Measurements from ENCODE around the gene TARS3.
"Not testable (repeated sequence)": the region's sequence is repeated elsewhere in the genome, so short reads cannot be mapped to it uniquely, and the experiment has no call there.

Gene TARS3

GRCh38 chr15:101637516-101637915 lies 86.8 kb downstream of the TARS3 start:
- peak; percentile 59 for DNase-seq (ENCODE audit: low read depth, low spot score)
- no peak overlapping the region for H3K4me3 ChIP-seq (ENCODE audit: low read depth, low read length)
- TF ChIP-seq, protein P1, sequence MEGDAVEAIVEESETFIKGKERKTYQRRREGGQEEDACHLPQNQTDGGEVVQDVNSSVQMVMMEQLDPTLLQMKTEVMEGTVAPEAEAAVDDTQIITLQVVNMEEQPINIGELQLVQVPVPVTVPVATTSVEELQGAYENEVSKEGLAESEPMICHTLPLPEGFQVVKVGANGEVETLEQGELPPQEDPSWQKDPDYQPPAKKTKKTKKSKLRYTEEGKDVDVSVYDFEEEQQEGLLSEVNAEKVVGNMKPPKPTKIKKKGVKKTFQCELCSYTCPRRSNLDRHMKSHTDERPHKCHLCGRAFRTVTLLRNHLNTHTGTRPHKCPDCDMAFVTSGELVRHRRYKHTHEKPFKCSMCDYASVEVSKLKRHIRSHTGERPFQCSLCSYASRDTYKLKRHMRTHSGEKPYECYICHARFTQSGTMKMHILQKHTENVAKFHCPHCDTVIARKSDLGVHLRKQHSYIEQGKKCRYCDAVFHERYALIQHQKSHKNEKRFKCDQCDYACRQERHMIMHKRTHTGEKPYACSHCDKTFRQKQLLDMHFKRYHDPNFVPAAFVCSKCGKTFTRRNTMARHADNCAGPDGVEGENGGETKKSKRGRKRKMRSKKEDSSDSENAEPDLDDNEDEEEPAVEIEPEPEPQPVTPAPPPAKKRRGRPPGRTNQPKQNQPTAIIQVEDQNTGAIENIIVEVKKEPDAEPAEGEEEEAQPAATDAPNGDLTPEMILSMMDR (IDR thresholded peaks at IDR 0.05; ENCODE audit: low read depth, low read length), result no peak
- in situ Hi-C loops (cut with HindIII; ENCODE audit: low sequenced_read_pairs), result no loop called here

DNA sequence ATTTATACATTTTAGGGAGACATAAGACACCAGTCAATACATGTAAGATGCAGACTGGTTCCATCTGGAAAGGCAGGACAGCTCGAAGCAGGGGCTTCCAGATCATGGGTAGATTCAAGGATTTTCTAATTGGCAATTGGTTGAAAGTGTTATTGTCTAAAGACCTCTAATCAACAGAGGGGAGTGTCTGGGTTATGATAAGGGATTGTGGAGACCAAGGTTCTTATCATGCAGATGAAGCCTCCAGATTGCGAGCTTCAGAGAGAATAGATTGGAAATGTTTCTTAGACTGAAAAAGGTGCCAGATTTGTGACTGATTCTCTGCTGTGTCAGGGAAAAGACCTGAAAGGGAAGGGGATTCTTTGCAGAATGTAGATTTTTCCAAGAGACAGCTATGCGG lies 87.2 kb downstream of the TARS3 start:
- no peak overlapping the region for H3K4me3 ChIP-seq (ENCODE audit: low read depth, low read length)
- DNase-seq (ENCODE audit: low read depth, low spot score), result no peak
- in situ Hi-C loops (cut with HindIII; ENCODE audit: low sequenced_read_pairs), result no loop called here
- TF ChIP-seq, protein P1 (IDR thresholded peaks at IDR 0.05; ENCODE audit: low read depth, low read length), result no peak

GRCh38 chr15:101635944-101636727 lies 88.1 kb downstream of the TARS3 start:
- H3K4me3 ChIP-seq (ENCODE audit: low read depth, low read length), result no peak overlapping the region
- no peak for DNase-seq (ENCODE audit: low read depth, low spot score)
- in situ Hi-C loops (cut with HindIII; ENCODE audit: low sequenced_read_pairs), result no loop called here
- TF ChIP-seq, protein P1 (IDR thresholded peaks at IDR 0.05; ENCODE audit: low read depth, low read length), result no peak

GRCh38 chr15:101633356-101633755 lies 90.9 kb downstream of the TARS3 start:
- TF ChIP-seq, protein P1 (IDR thresholded peaks at IDR 0.05; ENCODE audit: low read depth, low read length), result no peak
- no peak for DNase-seq (ENCODE audit: low read depth, low spot score)
- H3K4me3 ChIP-seq (ENCODE audit: low read depth, low read length), result no peak overlapping the region
- in situ Hi-C loops (cut with HindIII; ENCODE audit: low sequenced_read_pairs), result no loop called here

GRCh38 chr15:101626729-101627128 lies 97.5 kb downstream of the TARS3 start:
- in situ Hi-C loops (cut with HindIII; ENCODE audit: low sequenced_read_pairs); DNase-seq (ENCODE audit: low read depth, low spot score); H3K4me3 ChIP-seq (ENCODE audit: low read depth, low read length): not testable (repeated sequence)

DNA sequence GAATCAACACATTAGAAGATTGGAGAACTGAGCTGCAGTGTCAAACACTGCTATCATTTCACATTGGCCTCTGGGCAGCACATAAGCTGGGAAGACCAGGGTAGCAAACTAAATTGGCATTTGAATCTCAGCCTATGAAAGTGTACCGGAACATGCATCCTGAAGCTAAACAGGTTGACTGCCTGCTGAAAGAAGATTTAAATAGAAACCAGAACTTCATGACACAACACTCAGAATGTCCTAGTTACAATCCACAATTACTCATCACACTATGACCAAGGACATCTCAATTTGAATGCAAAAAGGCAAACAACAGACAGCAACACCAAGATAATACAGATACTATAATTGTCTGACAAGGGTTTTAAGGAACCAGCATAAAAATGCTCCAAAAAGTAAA lies 98.3 kb downstream of the TARS3 start:
- no peak for DNase-seq (ENCODE audit: low read depth, low spot score)
- TF ChIP-seq, protein P1 (IDR thresholded peaks at IDR 0.05; ENCODE audit: low read depth, low read length), result no peak
- H3K4me3 ChIP-seq (ENCODE audit: low read depth, low read length), result no peak overlapping the region
- in situ Hi-C loops (cut with HindIII; ENCODE audit: low sequenced_read_pairs), result no loop called here

DNA sequence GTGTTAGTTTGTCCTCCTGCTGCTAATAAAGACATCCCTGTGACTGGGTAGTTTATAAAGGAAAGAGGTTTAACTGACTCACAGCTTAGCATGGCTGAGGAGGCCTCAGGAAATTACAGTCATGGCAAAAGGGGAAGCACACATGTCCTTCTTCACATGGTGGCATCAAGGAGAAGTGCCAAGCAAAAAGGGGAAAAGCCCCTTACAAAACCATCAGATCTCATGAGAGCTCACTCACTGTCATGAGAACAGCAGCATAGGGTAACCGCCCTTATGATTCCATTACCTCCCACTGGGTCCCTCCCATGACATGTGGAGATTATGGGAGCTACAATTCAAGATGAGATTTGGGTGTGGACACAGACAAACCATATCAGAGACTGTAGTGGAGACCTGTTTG lies 99.1 kb downstream of the TARS3 start:
- no peak overlapping the region for H3K4me3 ChIP-seq (ENCODE audit: low read depth, low read length)
- in situ Hi-C loops (cut with HindIII; ENCODE audit: low sequenced_read_pairs), result no loop called here
- TF ChIP-seq, protein P1 (IDR thresholded peaks at IDR 0.05; ENCODE audit: low read depth, low read length), result no peak
- DNase-seq (ENCODE audit: low read depth, low spot score), result no peak

Measured in astrocyte of the spinal cord (primary cell).